Skeletal muscle tissue (tissue), 4 donors: Measurements from ENCODE around the gene ATG4B. TPM values are rescaled to one million over a fixed set of nuclear protein-coding genes. Genes with fewer than 3 reads are reported as not detected.

Source experiments
- H3K27ac ChIP-seq: one replicate; pipeline ENCODE4 v1.7.0; 2013; ENCODE audit warnings: mild to moderate bottlenecking, low read depth, low read length, inconsistent platforms
- H3K27me3 ChIP-seq, 3 donors: one replicate each; pipeline ENCODE4 v1.7.0; 2013; ENCODE audit warnings: low read length in 3 of 3; ENCODE audit not compliant: control insufficient read depth in 3 of 3, insufficient read depth in 3 of 3
- H3K36me3 ChIP-seq, 3 donors: one replicate each; pipeline ENCODE4 v1.7.0; 2013; ENCODE audit warnings: low read length in 3 of 3; ENCODE audit not compliant: control insufficient read depth in 3 of 3, insufficient read depth in 3 of 3
- H3K4me1 ChIP-seq, 3 donors: one replicate each; pipeline ENCODE4 v1.7.0; 2013; ENCODE audit warnings: low read length in 3 of 3, mild to moderate bottlenecking in 3 of 3; ENCODE audit not compliant: control insufficient read depth in 3 of 3, insufficient read depth in 3 of 3
- H3K4me3 ChIP-seq, 3 donors: one replicate each; pipeline ENCODE4 v1.7.0; 2013; ENCODE audit warnings: low read length in 3 of 3
- H3K9ac ChIP-seq, 3 donors: one replicate each; pipeline ENCODE4 v1.7.0; 2013; ENCODE audit warnings: low read length in 3 of 3, mild to moderate bottlenecking in 3 of 3, moderate library complexity in 2 of 3, low read depth in 1 of 3
- H3K9me3 ChIP-seq, 3 donors: one replicate each; pipeline ENCODE4 v1.7.0; 2013; ENCODE audit warnings: low read length in 3 of 3; ENCODE audit not compliant: control insufficient read depth in 3 of 3
- total RNA-seq: library from RNA; depleted of rRNA; stranded (reverse); fragments of >200 nt; gene quantifications from one replicate; pipeline ENCODE4 v1.2.3, GENCODE V29; 2014
- donor health status: Osteomylitis.

ATG4B gene
- total RNA-seq, 1 donor from 2014 or later, result 29.2 TPM

DNA sequence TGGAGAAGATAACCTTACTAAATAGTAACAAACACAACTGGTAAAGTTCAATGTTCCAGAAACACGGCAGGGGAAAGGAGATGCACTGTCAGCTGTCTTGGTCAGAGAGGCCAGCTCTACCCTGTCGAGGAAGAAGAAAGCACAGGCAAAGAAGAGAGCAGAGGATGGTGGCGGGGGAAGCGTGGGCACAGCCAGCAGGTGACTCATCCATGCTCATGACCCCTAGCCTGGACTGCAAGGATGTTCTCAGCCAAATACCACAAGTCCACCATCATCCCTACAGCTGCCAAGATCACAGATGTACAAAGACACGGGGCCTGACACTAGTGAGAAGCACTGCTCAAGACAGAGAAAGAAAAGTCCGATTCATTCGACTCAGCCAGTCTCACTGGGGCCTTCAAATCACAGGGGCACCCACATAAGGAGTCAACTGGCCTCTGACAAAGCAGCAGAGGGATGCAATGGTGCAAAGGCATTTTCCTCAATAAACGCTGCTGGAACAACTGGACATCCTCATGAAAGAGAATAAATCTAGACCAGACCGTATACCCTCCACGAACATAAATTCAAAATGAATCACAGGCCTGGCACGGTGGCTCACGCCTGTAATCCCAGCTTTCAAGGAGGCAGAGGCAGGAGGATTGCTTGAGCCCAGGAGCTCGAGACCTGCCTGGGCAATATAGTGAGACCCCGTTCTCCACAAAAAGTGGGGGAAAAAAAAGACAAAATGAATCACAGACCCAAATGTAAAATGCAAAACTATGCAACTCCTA, 43.5 kb downstream of the ATG4B start:
- Histone ChIP-seq H3K9me3 (no peaks in the 10 kb centered on the region), H3K27ac (peak overlapping the region; percentile 4), H3K9ac (peak overlapping the region in 2 of 3 donors; percentile 14 to 58), H3K4me3 (no peak overlapping the region), H3K4me1 (peaks cover 6 to 20% (median 8%) of the 10 kb centered on the region in 3 donors), H3K27me3 (no peaks in the 10 kb centered on the region), H3K36me3 (peaks cover 12 to 28% (median 26%) of the 10 kb centered on the region in 3 donors)

DNA sequence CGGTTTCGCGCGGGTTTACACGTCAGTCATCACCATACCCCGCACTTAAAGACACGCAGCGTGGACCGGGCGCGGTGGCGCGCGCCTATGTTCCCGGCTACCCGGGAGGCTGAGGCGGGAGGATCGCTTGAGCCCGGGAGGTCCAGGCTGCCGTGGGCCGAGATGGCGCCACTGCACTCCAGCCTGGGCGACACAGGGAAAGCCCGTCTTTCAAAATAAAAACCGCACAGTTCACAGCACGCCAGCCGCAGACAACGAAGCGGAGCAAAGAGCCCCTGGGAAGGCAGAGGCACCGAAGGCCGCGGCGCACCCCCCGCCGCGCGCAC, 48.8 kb downstream of the ATG4B start:
- Histone ChIP-seq H3K27me3 (no peaks in the 10 kb centered on the region), H3K9ac (peak overlapping the region; percentile 81 to 95 (median 88)), H3K36me3 (peaks cover 9 to 21% (median 14%) of the 10 kb centered on the region in 3 donors), H3K4me3 (peak overlapping the region; percentile 85 to 86 (median 85)), H3K9me3 (no peaks in the 10 kb centered on the region), H3K4me1 (peaks cover 20 to 42% (median 21%) of the 10 kb centered on the region in 3 donors), H3K27ac (peak overlapping the region; percentile 95)

DNA sequence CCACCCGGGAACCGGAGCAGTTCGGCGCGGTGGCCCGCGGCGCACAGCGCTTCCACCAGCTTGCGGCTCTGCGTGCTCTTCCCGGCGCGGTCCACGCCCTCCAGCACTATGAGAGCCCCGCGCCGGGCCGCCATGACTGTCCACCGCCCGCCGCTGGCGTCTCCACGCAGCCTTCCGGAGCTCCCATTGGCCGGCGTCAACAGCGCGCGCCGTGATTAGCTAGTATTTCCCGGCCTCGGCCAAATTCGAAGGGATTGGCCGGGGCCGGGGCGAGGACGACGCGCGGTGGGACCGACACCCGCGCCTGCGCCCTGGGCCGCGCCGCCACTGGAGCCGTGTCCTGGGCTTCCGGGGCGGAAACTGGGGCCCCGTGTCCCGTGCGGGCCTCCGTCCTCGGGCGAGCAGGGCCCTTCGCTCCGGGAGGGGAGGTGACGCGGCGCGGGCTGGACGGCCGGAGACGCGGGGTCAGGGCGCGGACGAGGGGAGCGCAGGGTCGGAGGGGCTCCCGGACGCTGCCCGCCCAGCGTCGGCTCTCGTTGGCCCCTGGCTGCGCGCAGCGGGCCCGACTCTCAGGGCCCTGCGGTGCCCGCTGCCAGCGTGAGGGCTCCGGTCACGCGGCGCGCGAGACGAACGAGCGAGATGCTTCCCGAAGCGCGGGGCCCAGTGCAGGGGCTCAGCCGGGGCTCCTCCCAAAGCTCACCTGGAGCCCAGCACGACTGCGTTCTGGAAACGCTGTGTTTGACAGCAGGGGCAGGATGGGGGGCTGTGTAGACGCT, 49.3 kb downstream of the ATG4B start, which contains the start of gene DTYMK:
DTYMK (minus strand) TSS at position 166 of the 776 bp plus-strand sequence; CDS start at position 134, 32 bp downstream.
- Histone ChIP-seq H3K9me3 (no peaks in the 10 kb centered on the region), H3K36me3 (peaks cover 12 to 20% (median 15%) of the 10 kb centered on the region in 3 donors), H3K9ac (peak within 1 kb of the TSS; percentile 94 to 97 (median 95)), H3K4me1 (peaks cover 19 to 36% (median 23%) of the 10 kb centered on the region in 3 donors), H3K27ac (peak within 1 kb of the TSS; percentile 95), H3K4me3 (peak within 1 kb of the TSS; percentile 95 to 96 (median 96)), H3K27me3 (no peaks in the 10 kb centered on the region)

DNA sequence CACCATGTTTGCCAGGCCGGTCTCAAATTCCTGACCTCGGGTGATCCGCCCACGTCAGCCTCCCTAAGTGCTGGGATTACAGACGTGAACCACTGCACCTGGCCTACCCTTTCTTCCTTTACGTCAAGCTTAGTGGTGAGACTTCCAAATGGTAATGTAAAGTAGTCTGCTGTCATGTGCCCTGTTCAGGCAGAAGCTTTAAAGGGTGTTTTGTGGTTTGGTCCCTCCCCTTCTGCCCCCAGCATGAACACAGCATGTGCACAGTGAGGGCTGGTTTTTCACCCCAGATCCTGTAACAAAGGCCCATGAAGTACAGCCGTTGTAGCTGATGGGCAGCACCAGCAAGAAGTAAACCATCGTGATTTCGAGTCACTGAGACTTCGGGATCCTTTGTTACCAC, 51.8 kb downstream of the ATG4B start:
- H3K27ac ChIP-seq, result no peak overlapping the region
- H3K36me3 ChIP-seq, result peaks cover 18 to 28% (median 25%) of the 10 kb centered on the region in 3 donors
- no peaks in the 10 kb centered on the region for H3K27me3 ChIP-seq
- H3K9ac ChIP-seq, result no peak overlapping the region
- H3K4me1 ChIP-seq, result peaks cover 19 to 35% (median 23%) of the 10 kb centered on the region in 3 donors
- H3K4me3 ChIP-seq, result no peak overlapping the region
- no peaks in the 10 kb centered on the region for H3K9me3 ChIP-seq

DNA sequence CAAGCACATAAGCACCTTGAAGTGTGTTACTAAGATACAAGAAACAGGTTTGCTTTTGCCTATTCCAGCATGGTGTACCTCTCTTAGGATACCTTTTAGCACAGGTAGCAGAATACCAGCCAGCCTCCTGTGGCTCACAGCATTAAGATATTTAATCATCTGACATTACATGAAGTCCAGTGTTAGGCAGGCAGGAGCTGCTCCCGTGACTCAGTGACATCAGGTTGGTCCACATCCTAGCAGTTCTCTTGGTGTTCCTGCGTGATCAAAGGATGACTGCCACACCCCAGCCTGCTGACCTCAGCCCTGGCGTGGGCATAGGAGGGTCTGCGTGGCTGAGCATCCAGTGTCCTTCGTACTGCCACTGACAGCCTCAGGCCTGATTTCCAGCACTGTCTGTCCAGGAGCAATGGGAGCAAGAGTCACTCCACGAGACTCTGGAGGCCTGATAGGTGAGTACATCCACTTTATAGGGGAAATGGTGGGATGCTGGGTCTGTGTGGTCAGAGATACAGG, 52.8 kb downstream of the ATG4B start:
- Histone ChIP-seq H3K9me3 (no peaks in the 10 kb centered on the region), H3K9ac (peak overlapping the region in 1 of 3 donors; percentile 8), H3K27ac (no peak overlapping the region), H3K4me1 (peaks cover 19 to 35% (median 23%) of the 10 kb centered on the region in 3 donors), H3K4me3 (no peak overlapping the region), H3K27me3 (no peaks in the 10 kb centered on the region), H3K36me3 (peaks cover 18 to 28% (median 25%) of the 10 kb centered on the region in 3 donors)

DNA sequence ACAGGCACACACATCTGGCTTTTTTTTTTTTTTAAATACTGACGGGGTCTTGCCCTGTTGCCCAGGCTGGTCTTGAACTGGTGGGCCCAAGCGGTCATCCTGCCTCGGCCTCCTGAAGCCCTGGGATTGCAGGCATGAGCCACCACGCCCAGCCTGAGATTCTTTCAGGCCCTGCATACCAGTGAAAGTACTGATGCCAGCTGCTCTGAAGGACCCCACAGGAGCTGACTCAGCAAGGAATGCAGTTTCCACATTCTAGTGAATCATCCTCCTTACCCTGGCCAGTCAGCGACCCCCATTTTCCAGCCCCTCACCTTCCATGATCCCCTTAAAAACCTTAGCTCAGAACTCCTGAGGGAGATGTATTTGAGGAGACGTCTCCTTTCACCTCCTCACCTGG, 55.0 kb downstream of the ATG4B start:
- Histone ChIP-seq H3K27ac (no peak overlapping the region), H3K36me3 (peaks cover 22 to 34% (median 29%) of the 10 kb centered on the region in 3 donors), H3K9ac (no peak overlapping the region), H3K4me3 (no peak overlapping the region), H3K27me3 (no peaks in the 10 kb centered on the region), H3K4me1 (peaks cover 15 to 26% (median 19%) of the 10 kb centered on the region in 3 donors), H3K9me3 (no peaks in the 10 kb centered on the region)

DNA sequence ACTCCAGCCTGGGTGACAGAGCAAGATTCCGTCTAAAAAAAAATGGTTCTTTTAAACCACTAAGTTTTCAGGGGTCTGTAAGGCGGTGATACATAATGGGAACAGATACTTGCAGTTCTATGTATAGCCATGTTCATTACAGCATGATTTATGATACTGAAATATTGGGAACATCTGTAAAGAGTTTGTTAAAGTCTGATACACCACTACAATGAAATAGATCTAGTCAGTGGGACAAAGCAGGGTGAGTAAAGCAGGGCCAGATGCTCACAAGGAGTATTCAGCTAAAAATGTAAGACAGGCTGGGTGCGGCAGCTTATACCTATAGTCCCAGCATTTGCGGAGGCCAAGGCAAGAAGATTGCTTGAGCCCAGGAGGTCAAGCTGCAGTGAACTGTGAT, 58.2 kb downstream of the ATG4B start:
- Histone ChIP-seq H3K27me3 (no peaks in the 10 kb centered on the region), H3K4me1 (peaks cover 0 to 2% (median 0%) of the 10 kb centered on the region in 3 donors), H3K36me3 (peaks cover 13 to 25% (median 17%) of the 10 kb centered on the region in 3 donors), H3K4me3 (no peak overlapping the region), H3K27ac (no peak overlapping the region), H3K9me3 (no peaks in the 10 kb centered on the region), H3K9ac (no peak overlapping the region)

DNA sequence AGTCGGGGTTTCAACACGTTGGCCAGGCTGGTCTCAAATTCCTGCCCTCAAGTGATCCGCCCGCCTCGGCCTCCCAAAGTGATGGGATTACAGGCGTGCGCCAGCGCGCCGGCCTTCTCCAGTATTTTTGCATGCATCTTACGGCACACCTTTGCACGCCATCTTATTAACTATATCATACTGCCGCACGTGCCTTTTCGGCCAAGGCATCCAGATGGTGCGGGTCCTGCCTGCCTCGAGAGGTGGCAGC, 63.6 kb downstream of the ATG4B start:
- Histone ChIP-seq H3K4me1 (peaks cover 8 to 14% (median 12%) of the 10 kb centered on the region in 3 donors), H3K9ac (peak overlapping the region in 2 of 3 donors; percentile 87 to 93), H3K27me3 (no peaks in the 10 kb centered on the region), H3K36me3 (peaks cover 6 to 9% (median 8%) of the 10 kb centered on the region in 3 donors), H3K27ac (peak overlapping the region; percentile 94), H3K9me3 (no peaks in the 10 kb centered on the region), H3K4me3 (peak overlapping the region; percentile 23 to 87 (median 84))

DNA sequence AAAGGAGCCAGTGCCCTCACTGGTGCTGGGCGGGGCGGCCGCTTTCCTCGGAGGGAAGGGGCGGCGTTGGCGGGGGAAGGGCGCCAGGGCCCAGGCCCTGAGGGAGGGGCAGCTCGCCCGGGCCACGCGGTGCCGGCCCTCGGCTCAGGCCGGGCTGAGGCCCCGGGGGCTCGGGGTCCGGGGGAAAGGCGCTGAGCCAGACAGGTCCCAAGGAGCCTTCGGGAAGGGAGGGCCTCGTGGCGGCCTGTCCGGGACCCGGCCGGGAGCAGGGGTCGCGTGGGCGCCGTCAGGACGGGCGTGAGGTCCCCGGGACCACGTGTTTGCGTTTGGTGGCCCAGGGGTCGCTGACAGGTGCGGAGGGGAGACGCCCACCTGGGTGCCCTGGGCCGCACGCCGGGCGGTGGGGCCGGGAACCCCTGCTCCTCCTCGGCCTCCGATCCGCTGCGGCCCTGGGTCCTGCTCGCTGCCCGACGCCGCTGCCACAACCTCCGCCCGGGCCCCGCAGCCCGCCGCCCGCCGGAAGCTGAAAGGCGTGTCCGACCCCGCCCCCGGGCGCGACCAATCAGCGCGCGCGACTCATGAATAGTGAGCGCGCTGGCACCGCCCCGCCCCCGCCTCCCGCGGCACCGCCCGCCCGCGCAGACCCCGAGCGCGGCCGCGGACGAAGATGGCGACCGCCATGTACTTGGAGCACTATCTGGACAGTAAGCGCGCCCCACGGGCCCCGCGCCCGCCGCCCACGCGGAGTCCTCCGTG, 64.1 kb downstream of the ATG4B start, which contains the start of gene ING5:
ING5 (plus strand) TSS at position 641 of the 756 bp plus-strand sequence; CDS start at position 668, 27 bp downstream.
- Histone ChIP-seq H3K9ac (peak within 1 kb of the TSS; percentile 80 to 93 (median 87)), H3K4me1 (peaks cover 8 to 14% (median 12%) of the 10 kb centered on the region in 3 donors), H3K27ac (peak within 1 kb of the TSS; percentile 94), H3K36me3 (peaks cover 11 to 12% (median 11%) of the 10 kb centered on the region in 3 donors), H3K27me3 (no peaks in the 10 kb centered on the region), H3K4me3 (peak within 1 kb of the TSS; percentile 70 to 87 (median 84)), H3K9me3 (peaks cover 0 to 2% (median 0%) of the 10 kb centered on the region in 3 donors)
